Suprapubic skin (tissue), 3 donors: ENCODE data around the gene DNAH17.

Experiments
- CTCF ChIP-seq, 2 donors: fragments of 200-600 bp in 1 of 2; fragments of 450-650 bp in 1 of 2; sonication (generic) in 1 of 2; IDR thresholded peaks; one replicate each; pipeline ENCODE4 v1.5.1; 2016 to 2019; ENCODE audit warnings: antibody characterized with exemption in 2 of 2, mild to moderate bottlenecking in 1 of 2, moderate library complexity in 1 of 2
- EP300 ChIP-seq: sonication (generic); formaldehyde crosslinking; IDR thresholded peaks from one replicate; pipeline ENCODE4 v1.6.1; 2017; ENCODE audit warnings: antibody characterized with exemption
- POLR2A ChIP-seq, 2 donors: fragments of 450-650 bp; IDR thresholded peaks; one replicate each; pipeline ENCODE4 v1.6.1; 2017; ENCODE audit warnings: antibody characterized with exemption in 2 of 2, mild to moderate bottlenecking in 2 of 2, moderate library complexity in 2 of 2

GRCh38 chr17:78602246-78602645 lies 25.1 kb upstream of the DNAH17 start:
- TF ChIP-seq POLR2A (IDR thresholded peaks at IDR 0.05) (no peak), CTCF (IDR thresholded peaks at IDR 0.05) (no peak), EP300 (no peak)
